ENCODE data around the gene STAC3.
"Not testable (repeated sequence)": the region's sequence is repeated elsewhere in the genome, so short reads cannot be mapped to it uniquely, and the experiment has no call there.

The STAC3 gene

DNA sequence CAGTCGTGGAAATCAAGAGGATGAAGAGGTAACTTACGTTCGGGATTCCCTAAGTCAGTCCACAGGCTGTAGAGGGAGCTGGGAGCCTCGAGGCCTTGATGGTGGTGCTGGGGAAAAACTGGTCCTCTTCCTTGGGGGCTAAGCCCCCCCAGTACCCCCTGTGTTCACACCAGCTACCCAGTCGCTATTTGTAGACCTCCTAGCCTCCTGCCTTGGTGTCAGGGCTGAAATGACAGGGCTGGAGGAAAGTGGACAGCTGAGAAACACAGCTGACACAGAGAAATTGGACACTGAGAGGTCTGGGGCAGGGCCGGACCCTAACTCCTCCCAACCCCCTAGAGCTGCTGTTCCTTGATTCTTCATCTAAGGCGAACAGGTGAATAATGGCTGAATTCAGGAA lies at the start of gene STAC3:
TSS of gene STAC3 (minus strand) at position 232 of the 400 bp plus-strand sequence. CDS start 1,551 bp downstream, outside the sequence.
- no peak for DNase-seq (ENCODE audit: low spot score)

DNA sequence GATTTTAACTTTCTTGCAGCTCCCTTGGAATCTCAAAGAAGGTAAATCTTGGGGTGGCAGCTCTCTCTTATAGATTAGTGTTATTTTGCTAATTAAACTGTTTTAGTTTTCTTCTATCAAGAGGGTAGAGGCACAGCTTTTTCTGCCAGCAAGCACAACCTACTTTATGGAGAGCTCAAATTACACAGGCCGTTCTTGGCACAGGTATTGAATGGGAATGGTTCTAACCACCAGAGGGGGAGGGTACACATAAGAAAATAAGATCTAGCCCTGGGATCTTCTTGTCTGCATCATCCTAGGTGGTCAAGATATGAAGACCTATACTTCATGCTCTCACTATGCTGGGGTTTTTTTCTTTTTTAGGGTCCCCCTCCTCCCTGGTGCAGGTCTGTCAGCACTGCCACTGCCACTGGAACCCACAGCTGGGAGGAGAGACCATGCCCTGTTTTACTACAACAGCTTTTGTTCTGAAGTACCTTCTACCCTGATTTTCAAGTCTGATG lies 48.6 kb upstream of the STAC3 start:
- DNase-seq (ENCODE audit: low spot score): no peak

DNA sequence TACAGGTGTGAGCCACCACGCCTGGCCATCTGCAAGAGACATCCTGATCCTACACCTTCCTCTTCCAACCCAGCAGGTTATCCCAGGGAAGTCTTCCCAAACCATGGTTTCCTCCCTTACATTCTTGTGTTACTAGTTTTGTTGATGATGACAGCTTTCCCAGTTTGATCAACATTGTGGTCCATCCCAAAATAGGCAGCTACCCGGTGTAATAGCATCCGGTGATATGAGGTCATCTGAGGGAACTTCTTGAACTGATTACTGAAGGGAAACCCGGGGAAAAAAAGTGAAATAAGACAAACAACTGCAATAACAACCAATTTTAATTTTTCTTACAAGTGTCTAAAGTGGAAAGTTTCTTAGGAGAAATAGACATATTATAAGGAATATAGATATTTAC lies 45.3 kb upstream of the STAC3 start:
- DNase-seq (ENCODE audit: low spot score): no peak

DNA sequence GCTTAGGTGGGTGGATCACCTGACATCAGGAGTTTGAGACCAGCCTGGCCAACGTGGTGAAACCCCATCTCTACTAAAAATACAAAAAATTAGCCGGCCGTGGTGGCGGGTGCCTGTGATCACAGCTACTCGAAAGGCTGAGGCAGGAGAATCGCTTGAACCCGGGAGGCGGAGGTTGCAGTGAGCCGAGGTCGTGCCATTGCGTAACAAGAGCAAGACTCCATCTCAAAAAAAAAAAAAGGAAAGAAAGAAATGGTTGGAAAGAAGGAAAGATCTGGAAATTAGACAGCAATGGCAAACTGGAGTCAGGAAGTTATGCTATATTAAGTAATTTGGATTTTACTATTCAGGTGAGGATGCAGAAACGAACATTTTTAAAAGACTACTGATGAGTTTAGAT lies 31.1 kb upstream of the STAC3 start:
- not testable (repeated sequence) for DNase-seq (ENCODE audit: low spot score)

DNA sequence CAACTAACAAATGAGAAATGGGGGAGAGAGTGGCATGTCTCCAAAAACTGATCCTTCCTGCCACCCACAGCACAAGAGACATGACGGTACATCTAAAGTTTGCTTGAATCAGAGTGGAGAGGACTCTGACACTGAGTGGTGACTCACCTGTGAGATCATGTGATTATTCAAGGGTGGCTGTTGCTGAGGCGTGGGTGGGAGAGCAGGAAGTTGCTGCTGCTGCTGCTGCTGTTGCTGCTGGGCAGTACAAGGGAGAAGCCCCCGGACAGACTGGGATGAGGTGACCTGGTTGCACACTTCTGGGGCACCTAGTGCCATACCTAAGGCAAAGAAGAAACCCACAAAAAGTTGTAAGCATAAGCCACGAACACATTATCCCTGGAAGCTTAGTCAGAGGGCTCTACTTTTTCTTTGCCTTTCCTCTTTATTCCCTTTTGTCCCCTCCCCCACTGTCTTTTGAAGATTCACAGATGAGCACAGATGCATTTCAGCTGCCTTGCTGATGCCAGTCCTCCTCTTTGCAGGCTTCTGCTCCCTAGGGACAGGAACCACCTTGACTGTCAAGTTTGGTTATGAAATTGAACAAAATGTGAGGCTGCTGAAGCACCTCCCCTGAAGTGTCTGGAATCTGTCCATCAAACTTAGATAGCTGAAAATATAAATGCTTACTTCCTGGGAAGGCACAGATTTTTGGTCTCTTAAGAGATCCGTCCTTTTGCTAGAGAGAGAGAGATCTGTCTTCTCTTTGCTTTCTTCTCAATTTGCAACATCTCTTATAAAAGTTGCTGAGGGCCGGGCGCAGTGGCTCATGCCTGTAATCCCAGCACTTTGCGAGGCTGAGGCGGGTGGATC lies 29.4 kb upstream of the STAC3 start:
- DNase-seq (ENCODE audit: low spot score): no peak

DNA sequence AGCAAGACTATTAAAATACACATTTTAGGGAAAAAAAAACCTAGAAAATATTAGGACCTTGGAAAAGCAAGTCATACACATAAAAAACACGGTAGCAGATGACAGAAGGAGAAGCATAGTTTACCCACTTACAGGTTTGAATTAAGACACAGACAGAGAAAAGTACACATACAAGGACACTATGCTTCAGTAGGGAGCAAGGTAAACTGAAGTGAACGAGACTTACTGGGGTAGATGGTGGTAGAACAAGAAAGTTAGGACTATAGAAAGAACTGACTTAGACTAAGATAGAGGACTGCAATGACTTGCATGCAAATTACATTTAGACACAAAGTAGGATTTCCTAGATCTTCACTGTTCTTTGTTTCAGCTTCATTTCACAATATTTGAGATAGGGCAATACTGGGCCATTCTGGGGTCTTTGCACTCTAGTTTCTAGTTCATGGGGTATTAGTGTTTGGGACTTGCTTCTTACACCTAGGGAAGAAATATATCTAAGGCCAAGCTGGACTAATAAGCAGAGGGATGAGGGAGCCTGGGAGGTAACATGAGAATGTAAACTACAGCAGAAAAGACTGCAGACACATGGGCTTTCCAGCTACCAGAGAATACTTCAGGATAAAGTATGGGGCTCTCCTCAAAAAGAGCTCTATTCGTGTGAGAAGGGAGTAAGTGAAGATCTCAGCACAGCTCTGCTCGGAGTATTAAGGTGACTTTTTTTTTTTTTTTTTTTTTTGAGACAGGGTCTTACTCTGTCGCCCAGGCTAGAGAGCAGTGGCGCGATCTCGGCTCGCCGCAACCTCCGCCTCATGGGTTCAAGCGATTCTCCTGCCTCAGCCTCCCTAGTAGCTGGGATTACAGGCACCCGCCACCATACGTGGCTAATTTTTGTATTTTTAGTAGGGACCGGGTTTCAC lies 27.7 kb upstream of the STAC3 start:
- DNase-seq (ENCODE audit: low spot score): no peak

DNA sequence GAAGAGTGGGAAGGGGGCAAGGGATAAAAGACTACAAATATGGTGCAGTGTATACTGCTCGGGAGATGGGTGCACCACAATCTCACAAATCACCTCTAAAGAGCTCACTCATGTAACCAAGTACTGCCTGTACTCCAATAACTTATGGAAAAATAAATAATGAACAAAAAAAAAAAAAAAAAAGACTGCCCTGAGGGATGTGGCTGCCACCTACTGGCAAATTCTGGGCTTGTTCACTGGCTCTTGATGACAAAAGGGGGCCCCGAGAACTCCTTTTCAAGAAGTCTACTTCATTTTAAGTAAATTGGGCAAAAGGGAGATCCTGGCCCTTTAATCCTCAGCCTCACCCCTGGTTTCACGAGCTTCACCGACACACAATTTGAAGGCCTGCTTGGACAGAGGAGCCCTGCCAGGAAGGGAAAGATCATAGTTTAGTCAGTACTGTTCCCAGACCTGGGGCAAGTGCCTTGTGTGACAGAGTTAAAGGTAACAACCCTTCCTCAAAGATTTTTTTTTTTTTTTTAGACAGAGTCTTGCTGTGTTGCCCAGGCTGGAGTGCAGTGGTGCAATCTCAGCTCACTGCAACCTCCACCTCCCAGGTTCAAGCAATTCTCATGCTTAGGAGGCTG lies 26.1 kb upstream of the STAC3 start:
- DNase-seq (ENCODE audit: low spot score): no peak

DNA sequence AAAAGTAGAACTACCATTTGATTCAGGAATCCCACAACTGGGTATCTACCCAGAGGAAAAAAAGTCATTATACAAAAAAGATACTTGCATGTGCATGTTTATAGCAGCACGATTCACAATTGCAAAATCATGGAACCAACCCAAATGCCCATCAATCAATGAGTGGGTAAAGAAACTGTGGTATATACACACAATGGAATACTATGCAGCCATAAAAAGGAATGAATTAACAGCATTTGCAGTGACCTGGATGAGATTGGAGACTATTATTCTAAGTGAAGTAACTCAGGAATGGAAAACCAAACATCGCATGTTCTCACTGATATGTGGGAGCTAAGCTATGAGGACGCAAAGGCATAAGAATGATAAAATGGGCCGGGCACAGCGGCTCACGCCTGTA lies 25.2 kb upstream of the STAC3 start:
- DNase-seq (ENCODE audit: low spot score): not testable (repeated sequence)

DNA sequence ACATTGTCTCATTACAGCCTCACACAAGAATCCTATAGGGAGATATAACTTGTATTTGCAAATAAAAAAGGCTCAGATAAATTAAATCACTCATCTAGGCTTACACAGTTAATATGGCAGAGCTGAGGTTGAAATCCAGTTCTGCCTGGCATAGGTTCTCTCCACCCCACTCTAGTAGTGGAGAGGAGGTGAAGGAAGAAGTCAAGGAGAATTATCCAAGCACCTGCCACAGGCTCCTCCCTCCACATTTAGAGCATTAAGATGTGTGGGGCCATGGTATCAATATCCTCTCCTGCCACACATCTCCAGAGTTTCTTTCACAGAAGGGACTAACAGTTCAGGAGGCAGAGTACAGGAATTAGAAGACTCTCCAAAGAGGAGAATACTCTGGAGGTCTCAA lies 22.5 kb upstream of the STAC3 start:
- DNase-seq (ENCODE audit: low spot score): no peak

DNA sequence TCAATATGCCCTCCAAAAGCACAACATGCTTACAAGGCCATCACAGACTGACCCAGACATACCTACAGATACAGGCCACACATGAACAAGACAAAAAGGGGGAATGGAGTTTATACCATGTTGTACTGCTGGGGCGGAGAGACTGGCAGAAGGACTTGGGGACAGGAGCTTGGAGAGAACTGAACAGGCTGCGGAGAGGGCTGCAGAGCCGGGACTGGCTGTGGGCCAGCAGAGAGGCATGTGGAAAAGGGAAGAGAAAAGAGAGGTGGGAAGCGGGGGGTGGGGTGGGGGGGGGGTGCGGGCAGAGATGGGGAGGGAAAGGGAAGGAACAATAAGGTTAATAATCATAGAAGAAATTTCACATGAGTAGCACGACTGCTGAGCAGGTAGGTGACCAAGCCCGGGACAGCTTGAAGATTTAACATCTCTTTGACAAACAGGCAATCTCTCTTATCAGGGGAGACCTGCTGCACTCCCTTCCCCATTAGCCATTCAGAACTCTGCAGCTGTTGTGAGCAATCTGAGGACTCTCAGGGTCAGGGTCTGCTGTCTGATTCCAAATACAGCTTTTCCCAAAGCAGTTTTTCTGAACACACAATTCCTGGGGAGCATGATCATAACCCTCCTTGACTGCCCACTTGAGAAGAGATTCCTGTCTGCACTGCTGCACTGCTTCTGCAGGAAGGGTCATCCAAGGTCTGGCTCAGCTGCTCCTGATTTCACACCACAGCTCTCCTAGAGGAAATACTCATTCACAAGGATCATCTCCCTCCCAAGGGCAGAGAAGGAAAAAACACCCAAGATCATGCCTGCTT lies 21.6 kb upstream of the STAC3 start:
- DNase-seq (ENCODE audit: low spot score): no peak

DNA sequence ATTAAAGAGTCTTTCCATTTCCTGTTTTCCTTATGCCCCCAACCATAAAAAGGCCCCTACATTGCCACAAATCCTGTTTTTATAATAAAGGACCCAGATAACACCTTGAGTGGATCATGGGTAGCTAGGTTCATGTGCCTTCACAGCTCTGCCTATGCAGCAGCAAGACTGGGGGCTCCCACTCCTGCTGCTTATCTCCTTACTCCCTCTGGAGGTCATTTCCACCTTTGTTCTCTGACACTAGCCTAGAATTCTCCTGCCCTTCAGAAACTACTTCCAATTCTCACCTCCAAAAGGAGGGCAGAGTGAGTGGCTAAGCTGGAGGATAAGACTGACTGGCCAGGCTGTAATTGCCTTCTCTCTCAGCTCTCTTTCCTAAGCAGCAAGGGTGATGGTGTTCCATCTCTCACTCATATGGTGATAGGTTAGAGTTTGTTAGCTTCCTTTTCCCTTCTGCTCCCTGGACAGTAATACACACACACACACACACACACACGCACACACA lies 20.0 kb upstream of the STAC3 start:
- DNase-seq (ENCODE audit: low spot score): no peak

DNA sequence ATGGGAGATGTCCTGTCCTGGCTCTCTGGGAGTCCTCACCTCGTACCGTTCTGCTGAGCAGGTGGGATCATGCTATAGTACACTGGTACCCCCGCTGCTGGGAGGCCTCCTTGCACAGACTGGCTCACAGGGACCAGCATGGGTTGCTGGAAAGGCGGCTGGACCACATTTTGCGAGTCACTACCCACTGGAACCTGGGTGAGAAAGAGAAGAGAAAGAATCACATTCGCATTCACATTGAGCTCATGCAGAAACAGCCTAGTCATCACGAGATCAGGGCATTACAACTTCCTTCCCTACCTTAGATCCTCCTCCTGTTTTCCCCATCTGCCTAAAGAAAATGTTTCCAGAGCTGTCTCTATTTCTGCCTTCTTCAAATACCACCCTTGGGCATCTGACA lies 17.3 kb upstream of the STAC3 start:
- no peak for DNase-seq (ENCODE audit: low spot score)

DNA sequence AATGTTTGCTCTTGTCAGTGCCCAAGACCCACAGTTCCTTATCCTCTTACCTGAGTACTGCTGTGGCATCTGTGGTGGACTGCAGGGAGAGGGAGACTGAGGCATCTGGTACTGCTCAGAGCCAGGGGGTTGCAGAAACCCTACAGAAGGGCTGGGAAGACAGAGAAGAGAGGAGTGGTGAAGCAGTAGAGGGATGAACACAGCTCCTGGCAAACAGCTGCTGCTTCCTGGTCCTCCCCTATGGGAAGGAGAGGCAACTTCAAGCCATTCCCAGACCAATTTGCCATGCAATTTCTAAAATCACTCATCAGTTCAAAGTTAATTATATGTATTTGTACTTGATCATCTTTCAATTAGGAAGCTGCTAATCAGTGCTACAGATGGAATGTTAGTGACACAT lies 15.7 kb upstream of the STAC3 start:
- DNase-seq (ENCODE audit: low spot score): no peak

DNA sequence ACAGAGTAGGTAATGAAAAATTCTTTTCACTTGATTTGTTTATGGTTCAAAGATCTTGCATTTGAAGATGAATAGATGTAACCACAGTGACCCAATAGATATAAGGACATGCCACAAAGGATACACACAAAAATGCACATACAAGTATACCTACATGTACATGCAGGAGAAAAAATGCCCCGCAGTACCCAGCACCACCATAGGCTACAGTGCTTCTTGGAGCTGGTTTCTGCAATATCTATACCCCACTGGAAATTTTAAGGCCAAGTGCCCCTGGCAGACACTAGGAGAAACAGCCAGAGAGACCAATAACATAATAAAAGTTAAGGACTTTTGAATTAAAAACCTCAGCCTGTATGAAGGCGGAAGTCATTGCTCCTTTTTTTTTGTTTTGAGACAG lies 12.1 kb upstream of the STAC3 start:
- DNase-seq (ENCODE audit: low spot score): no peak

DNA sequence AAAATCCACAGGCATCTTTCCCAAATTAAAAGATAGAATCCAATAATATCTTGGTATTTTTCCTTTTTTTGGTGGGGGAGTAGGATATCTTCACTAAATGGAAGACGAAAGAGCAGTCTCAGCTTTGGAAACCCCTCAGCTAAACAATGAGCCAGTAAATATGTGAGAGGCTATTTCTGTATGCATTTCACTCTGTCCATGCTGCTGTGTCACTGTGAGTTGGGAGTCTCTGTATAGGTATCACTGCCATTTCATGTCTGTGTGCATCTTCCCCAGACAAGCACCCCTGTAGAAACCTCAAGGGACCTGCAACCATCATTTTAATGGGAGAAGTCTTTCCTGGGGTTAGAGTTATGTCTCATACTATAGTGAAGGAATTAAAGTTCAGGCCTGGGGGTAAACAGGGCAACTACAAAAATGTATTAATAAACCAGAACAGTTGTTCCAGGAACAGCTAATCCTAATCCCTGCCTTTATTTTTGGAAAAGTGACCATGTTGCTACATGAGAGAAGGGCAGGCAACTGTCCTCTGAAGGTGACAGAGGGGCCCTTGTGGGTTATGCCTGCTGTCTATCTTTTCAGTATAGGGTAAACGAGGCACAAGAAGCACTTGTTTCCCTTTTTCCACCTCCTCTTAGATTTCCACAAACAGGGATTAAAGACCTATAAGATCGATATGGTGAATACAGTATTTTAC lies 11.3 kb upstream of the STAC3 start:
- DNase-seq (ENCODE audit: low spot score): no peak

DNA sequence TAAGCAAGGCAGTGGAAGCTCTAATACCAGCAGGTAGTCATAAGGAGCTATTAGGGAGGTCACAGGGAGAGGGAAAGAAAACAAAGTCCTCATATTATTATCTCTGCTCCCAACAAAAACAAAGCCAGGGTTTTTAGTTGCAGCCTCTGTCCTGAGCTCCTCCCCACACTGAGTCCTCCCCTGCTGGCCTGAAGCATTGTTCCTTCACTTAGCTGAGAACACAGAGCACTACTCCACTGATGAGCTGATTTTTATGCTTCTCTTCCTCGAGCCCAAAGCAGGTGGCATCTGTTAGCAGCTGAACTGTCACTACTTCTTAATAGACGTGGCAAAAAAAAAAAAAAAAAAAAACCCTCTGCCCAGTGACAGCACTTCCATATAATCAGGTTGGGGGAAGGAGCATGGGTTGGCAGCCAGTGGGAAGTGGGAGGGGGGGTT lies 10.5 kb upstream of the STAC3 start:
- no peak for DNase-seq (ENCODE audit: low spot score)

DNA sequence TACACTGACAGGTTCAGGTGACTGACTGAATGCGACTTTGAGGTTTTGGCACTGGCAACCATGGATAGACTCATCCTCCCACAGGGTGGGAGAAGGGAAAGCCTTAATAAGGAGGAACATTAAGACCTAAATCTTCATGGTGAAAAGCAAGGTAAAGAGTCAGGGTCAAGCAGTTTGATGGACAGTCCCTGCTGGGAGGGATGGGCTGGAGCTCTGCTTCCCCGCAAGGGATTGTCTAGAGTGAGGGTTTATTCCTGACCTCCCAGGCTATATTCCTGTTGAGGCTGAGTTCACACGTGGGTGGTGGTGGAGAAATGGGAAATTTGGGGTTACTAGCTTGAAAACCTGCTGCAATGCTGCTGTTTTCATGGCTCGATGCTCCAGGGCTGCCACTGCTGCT lies 9.4 kb upstream of the STAC3 start:
- DNase-seq (ENCODE audit: low spot score): no peak

DNA sequence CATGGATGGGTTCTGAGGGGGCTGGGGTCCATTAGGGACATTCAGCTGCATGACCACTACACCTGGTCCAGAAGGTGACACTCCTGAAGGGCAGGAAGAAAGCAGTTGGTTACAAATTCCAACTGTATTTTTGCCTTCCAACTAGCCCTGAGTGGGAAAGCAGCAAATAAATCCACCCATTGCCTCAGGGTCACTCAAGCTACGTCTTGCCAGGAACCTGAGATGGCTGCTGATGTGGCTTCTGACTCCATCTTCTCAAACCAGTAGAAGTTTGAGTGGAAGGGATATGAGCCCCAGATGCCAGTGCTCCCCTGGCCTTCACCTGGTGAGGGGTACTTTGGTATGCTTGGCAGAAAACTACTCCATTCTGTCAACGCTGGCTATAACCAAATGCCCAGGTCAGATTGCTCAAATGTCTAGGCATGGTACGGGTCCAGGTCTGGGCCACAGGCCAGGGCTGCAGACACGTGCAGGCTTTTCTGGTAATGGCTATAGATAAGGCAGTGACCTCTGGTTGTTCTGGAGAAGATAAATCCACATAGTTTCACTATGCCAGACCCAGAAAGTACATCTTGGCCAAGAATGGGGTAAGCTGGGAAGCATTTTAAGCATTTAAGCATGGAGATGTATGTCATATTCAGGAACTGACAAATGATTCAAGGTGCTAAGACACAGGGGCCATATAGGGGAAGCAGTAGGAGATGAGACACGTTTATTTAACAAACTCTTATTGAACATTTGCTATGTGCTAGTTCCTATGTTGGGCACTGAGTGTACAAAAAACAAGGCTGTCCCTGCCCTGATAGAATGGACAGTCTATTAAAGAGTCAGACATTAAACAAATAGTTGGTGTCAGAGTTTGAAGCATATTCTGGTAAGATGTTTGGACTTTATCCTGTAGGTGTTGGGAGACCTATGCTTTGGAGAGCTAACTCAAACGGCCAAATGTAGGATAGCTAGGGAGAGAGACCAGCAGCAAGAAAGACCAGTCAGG lies 8.3 kb upstream of the STAC3 start:
- DNase-seq (ENCODE audit: low spot score): no peak

DNA sequence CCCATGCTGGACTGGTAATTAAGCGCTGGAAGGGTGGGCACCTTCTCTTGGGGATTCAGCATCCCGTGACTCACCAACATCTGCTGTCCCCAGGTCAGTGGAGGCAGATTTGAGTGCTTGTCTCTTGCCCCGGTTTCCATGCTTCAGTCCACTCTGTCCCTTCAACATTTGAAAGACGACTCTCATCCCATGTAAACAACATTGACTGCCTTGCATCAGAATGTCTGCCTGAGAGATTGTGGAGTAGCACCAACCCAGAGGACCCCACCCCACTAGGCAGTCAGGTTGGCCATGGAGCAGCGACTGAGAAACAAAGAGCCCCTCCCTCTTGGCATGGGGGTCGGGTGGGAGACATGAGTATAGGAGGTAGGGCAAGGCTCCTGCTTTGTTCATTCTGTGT lies 4.9 kb upstream of the STAC3 start:
- no peak for DNase-seq (ENCODE audit: low spot score)

All from hematopoietic multipotent progenitor cell treated with erythropoietin and hydrocortisone succinate and interleukin-3 and kit ligand, for 17 days (in vitro differentiated cells).